Activated CD8-positive, alpha-beta memory T cell treated with anti-CD3 and anti-CD28 coated beads for 1 hour (primary cell): ENCODE measurements around the gene AKAP6.

ENCODE experiments used
- DNase-seq, 2 donors: peaks; one replicate each; pipeline ENCODE4 v3.0.0-alpha.2; 2020; ENCODE audit warnings: low read depth in 1 of 2; ENCODE audit errors: extremely low read depth in 1 of 2

The AKAP6 gene

GRCh38 chr14:32524609-32525375, 195.7 kb downstream of the AKAP6 start:
- no peak for DNase-seq

GRCh38 chr14:32525591-32525990, 196.5 kb downstream of the AKAP6 start:
- no peak for DNase-seq

GRCh38 chr14:32530800-32531199, 201.7 kb downstream of the AKAP6 start:
- no peak for DNase-seq

- no peak for DNase-seq
Observed at GRCh38 chr14:32531942-32532515, 202.9 kb downstream of the AKAP6 start.

GRCh38 chr14:32534145-32534544, 205.0 kb downstream of the AKAP6 start:
- no peak for DNase-seq

GRCh38 chr14:32536175-32536574, 207.1 kb downstream of the AKAP6 start:
- no peak for DNase-seq

- DNase-seq, result no peak
Observed at GRCh38 chr14:32537166-32537565, 208.1 kb downstream of the AKAP6 start.

GRCh38 chr14:32542507-32542906, 213.4 kb downstream of the AKAP6 start:
- no peak for DNase-seq

GRCh38 chr14:32545095-32545494, 216.0 kb downstream of the AKAP6 start:
- no peak for DNase-seq

- no peak for DNase-seq
Observed at GRCh38 chr14:32545506-32546210, 216.6 kb downstream of the AKAP6 start.

GRCh38 chr14:32546246-32546645, 217.1 kb downstream of the AKAP6 start:
- no peak for DNase-seq

- DNase-seq, result no peak
Observed at GRCh38 chr14:32552766-32553165, 223.7 kb downstream of the AKAP6 start.

GRCh38 chr14:32559048-32559447, 229.9 kb downstream of the AKAP6 start:
- no peak for DNase-seq

GRCh38 chr14:32559590-32559989, 230.5 kb downstream of the AKAP6 start:
- no peak for DNase-seq

- DNase-seq, result no peak
Observed at GRCh38 chr14:32560209-32560857, 231.2 kb downstream of the AKAP6 start.

- DNase-seq, result no peak
Observed at GRCh38 chr14:32561520-32561919, 232.4 kb downstream of the AKAP6 start.

- no peak for DNase-seq
Observed at GRCh38 chr14:32564596-32564995, 235.5 kb downstream of the AKAP6 start.

- DNase-seq, result no peak
Observed at GRCh38 chr14:32565256-32565655, 236.2 kb downstream of the AKAP6 start.

GRCh38 chr14:32567543-32568384, 238.7 kb downstream of the AKAP6 start:
- no peak for DNase-seq

- DNase-seq, result no peak
Observed at GRCh38 chr14:32571551-32571950, 242.5 kb downstream of the AKAP6 start.
